GM23338 (cell line): ENCODE results near the gene PXMP4. TPM values are rescaled to one million over a fixed set of nuclear protein-coding genes. Genes with fewer than 3 reads are reported as not detected.

Experiments used
- ATAC-seq: fragments of 200-7000 bp; cut with Tn5 transposase; 3 replicates; pipeline ENCODE4 v1.9.1; 2020
- DNase-seq: peaks from one replicate; pipeline ENCODE4 v3.0.0-alpha.2; 2015; ENCODE audit warnings: low spot score
- H2AFZ ChIP-seq: fragments of 200-600 bp; sonication (generic); 2 replicates; pipeline ENCODE4 v1.8.0; 2016; ENCODE audit warnings: antibody characterized with exemption, mild to moderate bottlenecking, moderate library complexity
- H3F3A ChIP-seq: fragments of 200-600 bp; sonication (generic); replicated peaks from 2 replicates; pipeline ENCODE4 v1.8.0; 2017; ENCODE audit warnings: antibody characterized with exemption, mixed run types, low read depth
- H3K27ac ChIP-seq: fragments of 200-600 bp; sonication (generic); 2 replicates; pipeline ENCODE4 v1.6.1; 2016; ENCODE audit warnings: low read depth
- H3K27me3 ChIP-seq: fragments of 200-600 bp; sonication (generic); 2 replicates; pipeline ENCODE4 v1.8.0; 2016; ENCODE audit warnings: mild to moderate bottlenecking, mixed run types, moderate library complexity; ENCODE audit not compliant: insufficient read depth
- H3K36me3 ChIP-seq: fragments of 200-600 bp; sonication (generic); 2 replicates; pipeline ENCODE4 v1.8.0; 2016; ENCODE audit warnings: mild to moderate bottlenecking; ENCODE audit not compliant: insufficient read depth
- H3K4me1 ChIP-seq: fragments of 200-600 bp; sonication (generic); 2 replicates; pipeline ENCODE4 v1.8.0; 2016; ENCODE audit warnings: mild to moderate bottlenecking, moderate library complexity; ENCODE audit not compliant: insufficient read depth
- H3K4me2 ChIP-seq: fragments of 200-600 bp; sonication (generic); 2 replicates; pipeline ENCODE4 v1.7.1; 2017; ENCODE audit warnings: mixed run types
- H3K4me3 ChIP-seq: fragments of 200-600 bp; sonication (generic); 2 replicates; pipeline ENCODE4 v1.6.1; 2016; ENCODE audit warnings: mixed run types
- H3K79me2 ChIP-seq: fragments of 200-600 bp; sonication (generic); replicated peaks from 2 replicates; pipeline ENCODE4 v1.8.0; 2017; ENCODE audit warnings: mild to moderate bottlenecking; ENCODE audit not compliant: insufficient read depth
- H3K9me2 ChIP-seq: fragments of 200-600 bp; sonication (generic); 2 replicates; pipeline ENCODE4 v1.8.0; 2017; ENCODE audit not compliant: insufficient read depth
- H4K20me1 ChIP-seq: fragments of 200-600 bp; sonication (generic); replicated peaks from 2 replicates; pipeline ENCODE4 v1.8.0; 2017; ENCODE audit warnings: mild to moderate bottlenecking; ENCODE audit not compliant: insufficient read depth
- H3K27ac Mint-ChIP-seq: 2 replicates; pipeline ENCODE4 v1.8.0; 2020; ENCODE audit warnings: inconsistent platforms, mild to moderate bottlenecking, moderate library complexity, mixed read lengths
- H3K27me3 Mint-ChIP-seq: 3 replicates; pipeline ENCODE4 v1.8.0; 2022; ENCODE audit warnings: low read depth, mild to moderate bottlenecking, moderate library complexity, mixed read lengths, inconsistent platforms; ENCODE audit not compliant: insufficient read depth, poor library complexity
- H3K36me3 Mint-ChIP-seq: 3 replicates; pipeline ENCODE4 v1.8.0; 2021; ENCODE audit warnings: low read depth, mild to moderate bottlenecking, inconsistent platforms, moderate library complexity, mixed read lengths
- H3K4me1 Mint-ChIP-seq: 3 replicates; pipeline ENCODE4 v1.8.0; 2020; ENCODE audit warnings: mild to moderate bottlenecking, inconsistent platforms, mixed read lengths
- H3K4me3 Mint-ChIP-seq: 3 replicates; pipeline ENCODE4 v1.8.0; 2021; ENCODE audit warnings: moderate library complexity, mild to moderate bottlenecking, inconsistent platforms, mixed read lengths
- H3K9me3 Mint-ChIP-seq: 3 replicates; pipeline ENCODE4 v1.8.0; 2020; ENCODE audit warnings: moderate library complexity, mild to moderate bottlenecking, inconsistent platforms, mixed read lengths
- CREB1 ChIP-seq: fragments of 250-450 bp; sonication (Bioruptor Pico); IDR thresholded peaks from 2 replicates; pipeline ENCODE4 v1.5.0; 2020; ENCODE audit warnings: low read depth, mild to moderate bottlenecking, moderate library complexity
- CTCF ChIP-seq, 2 experiments: fragments of 200-600 bp in 1 of 2; sonication (generic) in 1 of 2; conservative IDR thresholded peaks; 2 replicates each; pipeline versions ENCODE4 v1.5.1 to v1.6.1; 2016 to 2017; ENCODE audit warnings: antibody characterized with exemption in 2 of 2, low read depth in 2 of 2, mild to moderate bottlenecking in 2 of 2, moderate library complexity in 1 of 2
- ETS1 ChIP-seq: IDR thresholded peaks from 2 replicates; pipeline ENCODE4 v1.6.1; 2016; ENCODE audit warnings: antibody characterized with exemption
- EZH2 ChIP-seq: fragments of 200-600 bp; sonication (generic); IDR thresholded peaks from one replicate; pipeline ENCODE4 v1.8.0; 2017; ENCODE audit warnings: antibody characterized with exemption, mild to moderate bottlenecking, low read depth; ENCODE audit not compliant: unreplicated experiment
- EZH2phosphoT487 ChIP-seq: fragments of 200-600 bp; sonication (generic); IDR thresholded peaks from one replicate; pipeline ENCODE4 v1.8.1; 2018; ENCODE audit warnings: antibody characterized with exemption; ENCODE audit not compliant: unreplicated experiment
- JUNB ChIP-seq: IDR thresholded peaks from one replicate; pipeline ENCODE4 v1.6.1; 2016; ENCODE audit warnings: antibody characterized with exemption; ENCODE audit not compliant: unreplicated experiment
- NANOG ChIP-seq: IDR thresholded peaks from 2 replicates; pipeline ENCODE4 v1.6.1; 2016; ENCODE audit warnings: antibody characterized with exemption, borderline replicate concordance
- POLR2AphosphoS5 ChIP-seq: IDR thresholded peaks from 2 replicates; pipeline ENCODE4 v1.6.1; 2016; ENCODE audit warnings: antibody characterized with exemption, low read depth
- REST ChIP-seq: IDR thresholded peaks from one replicate; pipeline ENCODE4 v1.6.1; 2018; ENCODE audit warnings: antibody characterized with exemption; ENCODE audit not compliant: unreplicated experiment
- STAT1 ChIP-seq: IDR thresholded peaks from one replicate; pipeline ENCODE4 v1.6.1; 2016; ENCODE audit warnings: antibody characterized with exemption; ENCODE audit not compliant: unreplicated experiment
- ZNF114 ChIP-seq: fragments of 250-450 bp; sonication (Bioruptor Pico); IDR thresholded peaks from 2 replicates; pipeline ENCODE4 v1.5.0; 2020; ENCODE audit warnings: mild to moderate bottlenecking, moderate library complexity
- ZNF331 ChIP-seq: fragments of 250-450 bp; sonication (Bioruptor Pico); IDR thresholded peaks from 2 replicates; pipeline ENCODE4 v1.5.0; 2020; ENCODE audit warnings: low read depth, mild to moderate bottlenecking, moderate library complexity
- ZNF462 ChIP-seq: fragments of 250-450 bp; sonication (Bioruptor Pico); IDR thresholded peaks from 2 replicates; pipeline ENCODE4 v1.5.0; 2020; ENCODE audit warnings: mild to moderate bottlenecking, moderate library complexity
- polyA plus RNA-seq: library from polyadenylated mRNA; unstranded; fragments of >200 nt; fragmentation: Nextera tagmentation; extraction: Ambion mirVana; gene quantifications from 2 replicates; pipeline ENCODE4 v1.2.1, GENCODE V29; 2016
- total RNA-seq: library from RNA; depleted of rRNA; stranded (reverse); fragments of >200 nt; shearing (Covaris generic); gene quantifications from 2 replicates; pipeline ENCODE4 v1.2.3, GENCODE V29; 2014

PXMP4 gene
- total and polyA plus RNA-seq, 2 experiments from 2014 or later = 1.2 to 3.5 TPM

GRCh38 chr20:33719277-33719988 lies 677 bp downstream of the PXMP4 start:
- Histone ChIP-seq H3K4me1 (no peaks in the 10 kb centered on the region), H2AFZ (peak overlapping the region; percentile 40), H3K27ac (no peak overlapping the region), H4K20me1 (no peaks in the 10 kb centered on the region), H3F3A (no peaks in the 10 kb centered on the region), H3K4me2 (peak overlapping the region; percentile 60), H3K4me3 (peak overlapping the region; percentile 54), H3K79me2 (no peaks in the 10 kb centered on the region), H3K27me3 (no peaks in the 10 kb centered on the region), H3K9me2 (no peaks in the 10 kb centered on the region), H3K36me3 (no peaks in the 10 kb centered on the region)
- no peaks in the 10 kb centered on the region; the same call in 2 of the 3 replicates for H3K4me1 Mint-ChIP-seq
- peak overlapping the region; percentile 75 for H3K4me3 Mint-ChIP-seq
- H3K36me3 Mint-ChIP-seq = no peaks in the 10 kb centered on the region
- H3K9me3 Mint-ChIP-seq = peaks cover 6% of the 10 kb centered on the region; the same call in 2 of the 3 replicates
- H3K27ac Mint-ChIP-seq = no peak overlapping the region
- no peak for DNase-seq
- peaks cover 11% of the 10 kb centered on the region for H3K27me3 Mint-ChIP-seq
- ATAC-seq = no peak; the same call in 2 of the 3 replicates
- no peak for TF ChIP-seq STAT1
- TF ChIP-seq EZH2phosphoT487 = no peak
- TF ChIP-seq ZNF331 = no peak
- no peak for TF ChIP-seq NANOG
- no peak for TF ChIP-seq CREB1 (CRISPR knock-in tag)
- TF ChIP-seq CTCF (conservative IDR thresholded peaks at IDR 0.05; ENCODE audit: low read depth in 2 of 2) = no peak
- no peak for TF ChIP-seq ETS1
- no peak for TF ChIP-seq ZNF462
- no peak for TF ChIP-seq POLR2AphosphoS5
- no peak for TF ChIP-seq EZH2
- TF ChIP-seq REST = no peak
- TF ChIP-seq JUNB = no peak
- no peak for TF ChIP-seq ZNF114
